Ecto neural progenitor cell (in vitro differentiated cells): ENCODE results near the gene QRSL1.
"Not testable (repeated sequence)": the region's sequence is repeated elsewhere in the genome, so short reads cannot be mapped to it uniquely, and the experiment has no call there.

Experiments used
- DNase-seq: peaks from one replicate; pipeline ENCODE4 v3.0.0-alpha.2; 2018; ENCODE audit warnings: low spot score

Gene QRSL1

GRCh38 chr6:106629103-106629858, at the start of gene QRSL1, which contains the start of gene RTN4IP1:
QRSL1 (plus strand) TSS chr6:106629578; CDS start chr6:106629682, 104 bp downstream.
RTN4IP1 (minus strand) TSS chr6:106629498; CDS start chr6:106629021, 477 bp downstream.
- DNase-seq, result peak; percentile 93

- DNase-seq, result no peak
Observed at GRCh38 chr6:106581468-106581867, 47.9 kb upstream of the QRSL1 start.

GRCh38 chr6:106586815-106587415, 42.5 kb upstream of the QRSL1 start:
- no peak for DNase-seq

- not testable (repeated sequence) for DNase-seq
Observed at GRCh38 chr6:106588937-106589336, 40.4 kb upstream of the QRSL1 start.

- no peak for DNase-seq
Observed at GRCh38 chr6:106591111-106591825, 38.1 kb upstream of the QRSL1 start.

GRCh38 chr6:106599440-106599839, 29.9 kb upstream of the QRSL1 start:
- DNase-seq, result no peak

- no peak for DNase-seq
Observed at GRCh38 chr6:106600329-106600728, 29.0 kb upstream of the QRSL1 start.

- DNase-seq, result no peak
Observed at GRCh38 chr6:106608080-106608668, 21.2 kb upstream of the QRSL1 start.

- DNase-seq, result no peak
Observed at GRCh38 chr6:106609699-106610098, 19.7 kb upstream of the QRSL1 start.

- DNase-seq, result no peak
Observed at GRCh38 chr6:106611030-106611429, 18.3 kb upstream of the QRSL1 start.

GRCh38 chr6:106612671-106613416, 16.5 kb upstream of the QRSL1 start:
- no peak for DNase-seq

GRCh38 chr6:106613590-106613989, 15.8 kb upstream of the QRSL1 start:
- DNase-seq, result no peak

GRCh38 chr6:106614166-106614565, 15.2 kb upstream of the QRSL1 start:
- no peak for DNase-seq

- DNase-seq, result no peak
Observed at GRCh38 chr6:106614592-106615257, 14.7 kb upstream of the QRSL1 start.

GRCh38 chr6:106617302-106617701, 12.1 kb upstream of the QRSL1 start:
- DNase-seq, result no peak

GRCh38 chr6:106617857-106618256, 11.5 kb upstream of the QRSL1 start:
- no peak for DNase-seq

GRCh38 chr6:106618324-106618723, 11.1 kb upstream of the QRSL1 start:
- DNase-seq, result no peak

- no peak for DNase-seq
Observed at GRCh38 chr6:106619223-106619622, 10.2 kb upstream of the QRSL1 start.

GRCh38 chr6:106620931-106621672, 8.3 kb upstream of the QRSL1 start:
- DNase-seq, result no peak

- no peak for DNase-seq
Observed at GRCh38 chr6:106622412-106622811, 7.0 kb upstream of the QRSL1 start.

GRCh38 chr6:106623039-106623438, 6.3 kb upstream of the QRSL1 start:
- no peak for DNase-seq
